Neural progenitor cell (in vitro differentiated cells): ENCODE results near the gene MS4A10.

Experiments used
- EZH2 ChIP-seq: fragments of 200-600 bp; sonication (generic); IDR thresholded peaks from 2 replicates; pipeline ENCODE4 v1.6.1; 2017; ENCODE audit warnings: antibody characterized with exemption, mild to moderate bottlenecking, moderate library complexity
- EZH2phosphoT487 ChIP-seq: fragments of 200-600 bp; sonication (generic); IDR thresholded peaks from 2 replicates; pipeline ENCODE4 v1.6.1; 2017; ENCODE audit warnings: antibody characterized with exemption
- TF ChIP-seq, protein P1 (sequence below): fragments of 200-600 bp; sonication (generic); IDR thresholded peaks from 2 replicates; pipeline ENCODE4 v1.5.1; 2017; ENCODE audit warnings: antibody characterized with exemption, mild to moderate bottlenecking

DNA sequence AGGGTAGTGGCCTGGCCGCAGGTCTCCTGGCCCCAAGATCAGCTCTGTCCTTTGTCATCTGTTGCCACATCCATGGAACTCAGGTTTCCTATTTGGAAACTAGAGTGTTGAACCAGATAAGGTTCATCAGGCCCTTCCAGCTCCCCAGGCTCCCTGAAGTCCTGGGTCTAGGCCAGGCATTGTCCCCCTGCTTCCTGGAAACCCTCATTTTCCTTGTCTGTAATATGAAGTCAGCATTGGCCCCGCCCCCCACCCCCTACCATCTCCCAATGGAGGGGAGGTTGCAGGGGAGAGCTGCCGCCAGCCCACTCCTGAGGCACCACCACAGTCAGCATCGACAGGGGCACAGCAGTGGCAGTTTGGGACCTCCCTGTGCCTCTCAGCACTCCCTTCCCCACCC is 9.0 kb upstream of the MS4A10 start:
- TF ChIP-seq, protein P1, sequence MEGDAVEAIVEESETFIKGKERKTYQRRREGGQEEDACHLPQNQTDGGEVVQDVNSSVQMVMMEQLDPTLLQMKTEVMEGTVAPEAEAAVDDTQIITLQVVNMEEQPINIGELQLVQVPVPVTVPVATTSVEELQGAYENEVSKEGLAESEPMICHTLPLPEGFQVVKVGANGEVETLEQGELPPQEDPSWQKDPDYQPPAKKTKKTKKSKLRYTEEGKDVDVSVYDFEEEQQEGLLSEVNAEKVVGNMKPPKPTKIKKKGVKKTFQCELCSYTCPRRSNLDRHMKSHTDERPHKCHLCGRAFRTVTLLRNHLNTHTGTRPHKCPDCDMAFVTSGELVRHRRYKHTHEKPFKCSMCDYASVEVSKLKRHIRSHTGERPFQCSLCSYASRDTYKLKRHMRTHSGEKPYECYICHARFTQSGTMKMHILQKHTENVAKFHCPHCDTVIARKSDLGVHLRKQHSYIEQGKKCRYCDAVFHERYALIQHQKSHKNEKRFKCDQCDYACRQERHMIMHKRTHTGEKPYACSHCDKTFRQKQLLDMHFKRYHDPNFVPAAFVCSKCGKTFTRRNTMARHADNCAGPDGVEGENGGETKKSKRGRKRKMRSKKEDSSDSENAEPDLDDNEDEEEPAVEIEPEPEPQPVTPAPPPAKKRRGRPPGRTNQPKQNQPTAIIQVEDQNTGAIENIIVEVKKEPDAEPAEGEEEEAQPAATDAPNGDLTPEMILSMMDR: no peak
- TF ChIP-seq EZH2phosphoT487: no peak
- TF ChIP-seq EZH2: no peak
